Astrocyte of the spinal cord (primary cell): ENCODE data around the gene DMGDH.

Experiments used
- DNase-seq: peaks from one replicate; pipeline ENCODE4 v3.0.0; 2011; ENCODE audit warnings: low read depth, low spot score
- H3K4me3 ChIP-seq: 2 replicates; pipeline ENCODE4 v1.5.1; 2011; ENCODE audit warnings: low read depth, mild to moderate bottlenecking, low read length, moderate library complexity
- CTCF ChIP-seq: IDR thresholded peaks from 2 replicates; pipeline ENCODE4 v1.5.1; 2012; ENCODE audit warnings: low read depth, mild to moderate bottlenecking, low read length, inconsistent platforms
- in situ Hi-C: cut with HindIII; loops from 2 replicates; pipeline ENCODE4 v1.10.0; 2017; ENCODE audit warnings: low sequenced_read_pairs

Gene DMGDH

GRCh38 chr5:79035237-79035636, 34.2 kb downstream of the DMGDH start:
- in situ Hi-C loops, result no loop called here
- TF ChIP-seq CTCF, result no peak
- DNase-seq, result no peak

GRCh38 chr5:79032782-79033181, 36.7 kb downstream of the DMGDH start:
- in situ Hi-C loops, result no loop called here
- TF ChIP-seq CTCF, result no peak
- no peak for DNase-seq
- no peak overlapping the region for H3K4me3 ChIP-seq

More at GRCh38 chr5:79035237-79035636, 34.2 kb downstream of the DMGDH start:
- no peak overlapping the region for H3K4me3 ChIP-seq

GRCh38 chr5:79032031-79032695, 37.3 kb downstream of the DMGDH start:
- in situ Hi-C loops, result no loop called here
- no peak overlapping the region for H3K4me3 ChIP-seq
- no peak for TF ChIP-seq CTCF
- no peak for DNase-seq

- in situ Hi-C loops, result no loop called here
- no peak overlapping the region for H3K4me3 ChIP-seq
- TF ChIP-seq CTCF, result no peak
- DNase-seq, result no peak
Observed at GRCh38 chr5:79031485-79031867, 38.0 kb downstream of the DMGDH start.

GRCh38 chr5:79030663-79031484, 38.6 kb downstream of the DMGDH start:
- no peak for TF ChIP-seq CTCF
- in situ Hi-C loops, result no loop called here
- DNase-seq, result no peak
- no peak overlapping the region for H3K4me3 ChIP-seq

- TF ChIP-seq CTCF, result peak; percentile 89
- H3K4me3 ChIP-seq, result peak overlapping the region; percentile 41
- peak; percentile 71 for DNase-seq
- in situ Hi-C loops, result no loop called here
Observed at GRCh38 chr5:79025054-79025472, 44.4 kb downstream of the DMGDH start.
